ENCODE measurements around the gene P2RY6.

GRCh38 chr11:73308961-73309919 lies 37.1 kb downstream of the P2RY6 start:
- TF ChIP-seq POLR2AphosphoS5 (IDR thresholded peaks at IDR 0.05; ENCODE audit: low read depth, low read length) (no peak), POLR2A (IDR thresholded peaks at IDR 0.05; ENCODE audit: low read depth, low read length) (no peak)
